ENCODE data around the gene RAI1.

The RAI1 gene

GRCh38 chr17:17736205-17737183 is 55.2 kb downstream of the RAI1 start:
- no peak for TF ChIP-seq POLR2A (IDR thresholded peaks at IDR 0.05; ENCODE audit: low read depth, low read length)
- no peak for TF ChIP-seq POLR2AphosphoS5 (IDR thresholded peaks at IDR 0.05; ENCODE audit: low read depth, low read length)
- no peak for TF ChIP-seq TAF1 (IDR thresholded peaks at IDR 0.05; ENCODE audit: borderline replicate concordance, low read depth, low read length)
- FAIRE-seq = no peak

GRCh38 chr17:17737961-17738894 is 57.0 kb downstream of the RAI1 start:
- TF ChIP-seq POLR2A (IDR thresholded peaks at IDR 0.05; ENCODE audit: low read depth, low read length) = no peak
- TF ChIP-seq TAF1 (IDR thresholded peaks at IDR 0.05; ENCODE audit: borderline replicate concordance, low read depth, low read length) = no peak
- no peak for TF ChIP-seq POLR2AphosphoS5 (IDR thresholded peaks at IDR 0.05; ENCODE audit: low read depth, low read length)
- FAIRE-seq = no peak
- no peak for DNase-seq (ENCODE audit: insufficient read length)

More at GRCh38 chr17:17736205-17737183, 55.2 kb downstream of the RAI1 start:
- DNase-seq (ENCODE audit: insufficient read length) = no peak

- TF ChIP-seq TAF1 (IDR thresholded peaks at IDR 0.05; ENCODE audit: borderline replicate concordance, low read depth, low read length) (no peak), POLR2A (IDR thresholded peaks at IDR 0.05; ENCODE audit: low read depth, low read length) (no peak), POLR2AphosphoS5 (IDR thresholded peaks at IDR 0.05; ENCODE audit: low read depth, low read length) (no peak)
- no peak for DNase-seq (ENCODE audit: insufficient read length)
- FAIRE-seq = no peak
Observed at GRCh38 chr17:17738901-17739300, 57.6 kb downstream of the RAI1 start.

GRCh38 chr17:17739388-17740066 is 58.3 kb downstream of the RAI1 start:
- no peak for FAIRE-seq
- DNase-seq (ENCODE audit: insufficient read length) = no peak
- TF ChIP-seq POLR2A (IDR thresholded peaks at IDR 0.05; ENCODE audit: low read depth, low read length) (no peak), POLR2AphosphoS5 (IDR thresholded peaks at IDR 0.05; ENCODE audit: low read depth, low read length) (no peak), TAF1 (IDR thresholded peaks at IDR 0.05; ENCODE audit: borderline replicate concordance, low read depth, low read length) (no peak)

- TF ChIP-seq TAF1 (IDR thresholded peaks at IDR 0.05; ENCODE audit: borderline replicate concordance, low read depth, low read length) (no peak), POLR2A (IDR thresholded peaks at IDR 0.05; ENCODE audit: low read depth, low read length) (no peak), POLR2AphosphoS5 (IDR thresholded peaks at IDR 0.05; ENCODE audit: low read depth, low read length) (no peak)
- no peak for DNase-seq (ENCODE audit: insufficient read length)
- FAIRE-seq = no peak
Observed at GRCh38 chr17:17740615-17741348, 59.5 kb downstream of the RAI1 start.

- TF ChIP-seq POLR2AphosphoS5 (IDR thresholded peaks at IDR 0.05; ENCODE audit: low read depth, low read length) (no peak), TAF1 (IDR thresholded peaks at IDR 0.05; ENCODE audit: borderline replicate concordance, low read depth, low read length) (no peak), POLR2A (IDR thresholded peaks at IDR 0.05; ENCODE audit: low read depth, low read length) (no peak)
- no peak for DNase-seq (ENCODE audit: insufficient read length)
Observed at GRCh38 chr17:17741349-17742023, 60.2 kb downstream of the RAI1 start.

GRCh38 chr17:17742133-17742621 is 60.9 kb downstream of the RAI1 start:
- FAIRE-seq (no peak), DNase-seq (ENCODE audit: insufficient read length) (no peak)
- TF ChIP-seq POLR2A (IDR thresholded peaks at IDR 0.05; ENCODE audit: low read depth, low read length) = no peak
- no peak for TF ChIP-seq POLR2AphosphoS5 (IDR thresholded peaks at IDR 0.05; ENCODE audit: low read depth, low read length)
- TF ChIP-seq TAF1 (IDR thresholded peaks at IDR 0.05; ENCODE audit: borderline replicate concordance, low read depth, low read length) = no peak

More at GRCh38 chr17:17741349-17742023, 60.2 kb downstream of the RAI1 start:
- FAIRE-seq = no peak

GRCh38 chr17:17742688-17743390 is 61.6 kb downstream of the RAI1 start:
- no peak for FAIRE-seq
- TF ChIP-seq TAF1 (IDR thresholded peaks at IDR 0.05; ENCODE audit: borderline replicate concordance, low read depth, low read length) (no peak), POLR2A (IDR thresholded peaks at IDR 0.05; ENCODE audit: low read depth, low read length) (no peak), POLR2AphosphoS5 (IDR thresholded peaks at IDR 0.05; ENCODE audit: low read depth, low read length) (no peak)
- DNase-seq (ENCODE audit: insufficient read length) = no peak

GRCh38 chr17:17743391-17744112 is 62.3 kb downstream of the RAI1 start:
- DNase-seq (ENCODE audit: insufficient read length) (no peak), FAIRE-seq (no peak)
- TF ChIP-seq TAF1 (IDR thresholded peaks at IDR 0.05; ENCODE audit: borderline replicate concordance, low read depth, low read length) (no peak), POLR2AphosphoS5 (IDR thresholded peaks at IDR 0.05; ENCODE audit: low read depth, low read length) (no peak), POLR2A (IDR thresholded peaks at IDR 0.05; ENCODE audit: low read depth, low read length) (no peak)
